Right atrium auricular region (tissue), 2 donors: ENCODE measurements around the gene TTLL8. TPM values are rescaled to one million over a fixed set of nuclear protein-coding genes. Genes with fewer than 3 reads are reported as not detected.

Experiments used
- DNase-seq: peaks from one replicate; pipeline ENCODE4 v3.0.0-alpha.2; 2019; ENCODE audit warnings: low spot score
- H3K27ac ChIP-seq, 2 donors: fragments of 200-600 bp; sonication (generic); 1 replicate in 1 of 2; 2 replicates in 1 of 2; pipeline ENCODE4 v1.5.1; 2016 to 2019
- H3K27me3 ChIP-seq, 2 donors: fragments of 200-600 bp; sonication (generic); one replicate each; pipeline versions ENCODE4 v1.5.1 to v1.6.0; 2017 to 2019
- H3K36me3 ChIP-seq: fragments of 200-600 bp; sonication (generic); one replicate; pipeline ENCODE4 v1.5.1; 2016
- H3K4me1 ChIP-seq, 2 donors: fragments of 200-600 bp; sonication (generic); one replicate each; pipeline versions ENCODE4 v1.5.1 to v1.6.0; 2017 to 2019
- H3K4me3 ChIP-seq, 2 donors: fragments of 200-600 bp; sonication (generic); 1 replicate in 1 of 2; 2 replicates in 1 of 2; pipeline ENCODE4 v1.5.1; 2017 to 2019; ENCODE audit warnings: mild to moderate bottlenecking in 1 of 2, moderate library complexity in 1 of 2
- H3K9me3 ChIP-seq, 2 donors: fragments of 200-600 bp; sonication (generic); one replicate each; pipeline ENCODE4 v1.5.1; 2019
- CTCF ChIP-seq, 2 donors: fragments of 200-600 bp; sonication (generic); IDR thresholded peaks; one replicate each; pipeline ENCODE4 v1.5.1; 2019; ENCODE audit warnings: antibody characterized with exemption in 2 of 2
- total RNA-seq, 2 donors: library from RNA; depleted of rRNA; stranded (reverse); fragments of >200 nt; gene quantifications; one replicate each; pipeline ENCODE4 v1.1.0, GENCODE V29; 2016

TTLL8 gene
- total RNA-seq, 2 donors from 2014 or later = not detected

GRCh38 chr22:50101870-50102565 is 43.9 kb upstream of the TTLL8 start:
- Histone ChIP-seq H3K9me3 (no peaks in the 10 kb centered on the region), H3K27me3 (no peaks in the 10 kb centered on the region), H3K27ac (no peak overlapping the region), H3K4me3 (no peak overlapping the region), H3K36me3 (no peaks in the 10 kb centered on the region), H3K4me1 (no peaks in the 10 kb centered on the region)
- no peak for TF ChIP-seq CTCF (IDR thresholded peaks at IDR 0.05)
- DNase-seq = no peak

GRCh38 chr22:50098052-50098451 is 40.0 kb upstream of the TTLL8 start:
- DNase-seq = no peak
- Histone ChIP-seq H3K4me3 (no peak overlapping the region), H3K27me3 (no peaks in the 10 kb centered on the region), H3K27ac (no peak overlapping the region), H3K36me3 (no peaks in the 10 kb centered on the region), H3K4me1 (no peaks in the 10 kb centered on the region), H3K9me3 (no peaks in the 10 kb centered on the region)
- no peak for TF ChIP-seq CTCF (IDR thresholded peaks at IDR 0.05)

GRCh38 chr22:50092342-50092741 is 34.2 kb upstream of the TTLL8 start:
- H3K4me1 ChIP-seq = no peaks in the 10 kb centered on the region
- no peaks in the 10 kb centered on the region for H3K36me3 ChIP-seq
- TF ChIP-seq CTCF (IDR thresholded peaks at IDR 0.05) = no peak
- no peak for DNase-seq
- H3K27me3 ChIP-seq = peaks cover 3% of the 10 kb centered on the region in 2 donors
- H3K9me3 ChIP-seq = peaks cover 0 to 14% of the 10 kb centered on the region in 2 donors
- H3K4me3 ChIP-seq = no peak overlapping the region
- H3K27ac ChIP-seq = no peak overlapping the region

GRCh38 chr22:50091092-50091768 is 33.1 kb upstream of the TTLL8 start:
- TF ChIP-seq CTCF (IDR thresholded peaks at IDR 0.05) = no peak
- H3K36me3 ChIP-seq = no peaks in the 10 kb centered on the region
- H3K4me1 ChIP-seq = no peaks in the 10 kb centered on the region
- no peak overlapping the region for H3K27ac ChIP-seq
- no peak overlapping the region for H3K4me3 ChIP-seq
- DNase-seq = no peak
- peaks cover 3% of the 10 kb centered on the region in 2 donors for H3K27me3 ChIP-seq
- peaks cover 0 to 17% of the 10 kb centered on the region in 2 donors for H3K9me3 ChIP-seq

- no peak for TF ChIP-seq CTCF (IDR thresholded peaks at IDR 0.05)
- Histone ChIP-seq H3K27me3 (peaks cover 3% of the 10 kb centered on the region in 2 donors), H3K36me3 (no peaks in the 10 kb centered on the region), H3K4me1 (no peaks in the 10 kb centered on the region), H3K27ac (no peak overlapping the region), H3K9me3 (peaks cover 0 to 17% of the 10 kb centered on the region in 2 donors), H3K4me3 (no peak overlapping the region)
- no peak for DNase-seq
Measured at GRCh38 chr22:50090412-50090714, 32.3 kb upstream of the TTLL8 start.
